CD4-positive, alpha-beta T cell (primary cell): Measurements from ENCODE around the gene XRCC4. TPM values are rescaled to one million over a fixed set of nuclear protein-coding genes. Genes with fewer than 3 reads are reported as not detected.

Experiments used
- ATAC-seq: fragments of 200-7000 bp; cut with Tn5 transposase; one replicate; pipeline ENCODE4 v1.10.0; 2022; ENCODE audit warnings: mild to moderate bottlenecking; ENCODE audit not compliant: poor library complexity
- CTCF ChIA-PET: fragments of 350-600 bp; sonication (Branson Sonifier 250); formaldehyde crosslinking; loops from one replicate; lab custom pipeline; 2021; ENCODE audit warnings: antibody characterized with exemption, inconsistent platforms; lab: Charles Lee
- POLR2A ChIA-PET: fragments of 350-600 bp; sonication (Branson Sonifier 250); formaldehyde crosslinking; loops from one replicate; lab custom pipeline; 2021; ENCODE audit warnings: antibody characterized with exemption, inconsistent platforms; lab: Charles Lee
- DNase-seq, 14 experiments: peaks; one replicate each; pipeline ENCODE4 v3.0.0-alpha.2; 2013 to 2020; ENCODE audit warnings: mixed read lengths in 2 of 14
- H3K27ac ChIP-seq, 2 donors: one replicate each; pipeline versions ENCODE4 v1.5.1 to v1.7.0; 2013; ENCODE audit warnings: low read length in 2 of 2, low read depth in 1 of 2, mild to moderate bottlenecking in 1 of 2
- H3K27me3 ChIP-seq, 2 experiments: 1 replicate in 1 of 2; 2 replicates in 1 of 2; pipeline versions ENCODE4 v1.6.1 to v1.7.0; 2013; ENCODE audit warnings: low read length in 2 of 2, control low read depth in 1 of 2, mild to moderate bottlenecking in 1 of 2, moderate library complexity in 1 of 2; ENCODE audit not compliant: insufficient read depth in 2 of 2, control insufficient read depth in 1 of 2
- H3K36me3 ChIP-seq: one replicate; pipeline ENCODE4 v1.6.1; 2013; ENCODE audit warnings: low read length, control low read depth; ENCODE audit not compliant: insufficient read depth
- H3K4me1 ChIP-seq: one replicate; pipeline ENCODE4 v1.6.1; 2013; ENCODE audit warnings: low read length, control low read depth; ENCODE audit not compliant: insufficient read depth
- H3K4me3 ChIP-seq: one replicate; pipeline ENCODE4 v1.5.1; 2013; ENCODE audit warnings: mild to moderate bottlenecking, low read length, moderate library complexity
- H3K9me3 ChIP-seq, 2 experiments: 1 replicate in 1 of 2; 2 replicates in 1 of 2; pipeline versions ENCODE4 v1.6.1 to v1.7.0; 2013; ENCODE audit warnings: low read length in 2 of 2, mild to moderate bottlenecking in 2 of 2, control low read depth in 1 of 2, moderate library complexity in 1 of 2; ENCODE audit not compliant: control insufficient read depth in 1 of 2, insufficient read depth in 1 of 2
- H3K27ac Mint-ChIP-seq: one replicate; pipeline ENCODE4 v1.8.0; 2020; ENCODE audit warnings: mixed read lengths
- H3K27me3 Mint-ChIP-seq: one replicate; pipeline ENCODE4 v1.8.0; 2021; ENCODE audit warnings: mixed read lengths
- H3K36me3 Mint-ChIP-seq: one replicate; pipeline ENCODE4 v1.8.0; 2021; ENCODE audit warnings: low read depth, mixed read lengths
- H3K4me1 Mint-ChIP-seq: one replicate; pipeline ENCODE4 v1.8.0; 2021; ENCODE audit warnings: low read depth, mixed read lengths
- H3K4me3 Mint-ChIP-seq: one replicate; pipeline ENCODE4 v1.8.0; 2020; ENCODE audit warnings: mild to moderate bottlenecking, mixed read lengths
- H3K9me3 Mint-ChIP-seq: one replicate; pipeline ENCODE4 v1.8.0; 2020; ENCODE audit warnings: mixed read lengths
- intact Hi-C, 2 experiments: fragments of 100-400 bp; cut with DNase I in 1 of 2; cut with micrococcal nuclease in 1 of 2; formaldehyde crosslinking; loops; one replicate each; pipeline versions ENCODE4 v1.15.1 to v1.9.0; 2023 to 2025; cut with DNase I, micrococcal nuclease
- total RNA-seq, 174 experiments: library from RNA in 2 of 174; stranded (reverse) in 2 of 174; gene quantifications; one replicate each; pipeline ENCODE4 v1.2.3 and lab custom pipeline; 2021 to 2026
- TF ChIP-seq, protein P1 (sequence below): fragments of 200-600 bp; IDR thresholded peaks from one replicate; pipeline ENCODE4 v1.8.0; 2022; ENCODE audit warnings: antibody characterized with exemption, mild to moderate bottlenecking

The XRCC4 gene
- total RNA-seq, 2 experiments from 2014 or later: 1.8 TPM

DNA sequence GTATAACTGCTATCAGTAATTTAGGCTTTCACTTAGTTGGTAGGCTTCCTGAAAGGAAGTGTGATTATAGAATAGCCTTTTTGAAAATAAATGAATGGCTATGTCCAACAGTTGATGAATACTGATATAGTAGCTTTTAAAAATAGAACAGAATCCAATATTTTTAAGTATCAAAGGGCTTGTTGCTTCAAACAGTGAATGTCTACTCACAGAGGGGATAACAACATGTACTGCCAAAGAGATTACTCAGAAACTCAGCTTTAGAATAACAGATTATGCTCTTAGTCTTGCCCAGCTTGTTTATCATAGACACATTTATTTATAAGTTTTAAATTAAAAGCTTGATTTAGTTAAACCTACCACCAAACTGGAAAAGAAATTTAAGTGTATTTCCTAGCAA, 132.6 kb downstream of the XRCC4 start:
- H3K36me3 ChIP-seq: no peaks in the 10 kb centered on the region
- no peak overlapping the region for H3K4me3 ChIP-seq
- no peaks in the 10 kb centered on the region for H3K27me3 Mint-ChIP-seq
- CTCF ChIA-PET: interaction anchor here (1.0 kb wide), 1 partner anchor 23 kb away, joined by 3 read pairs; no protein-coding TSS in a partner anchor
- DNase-seq: no peak
- intact Hi-C loops: no loop called here
- no peaks in the 10 kb centered on the region for H3K9me3 Mint-ChIP-seq
- H3K36me3 Mint-ChIP-seq: peaks cover 26% of the 10 kb centered on the region
- H3K4me3 Mint-ChIP-seq: no peak overlapping the region
- H3K4me1 ChIP-seq: no peaks in the 10 kb centered on the region
- TF ChIP-seq, protein P1, sequence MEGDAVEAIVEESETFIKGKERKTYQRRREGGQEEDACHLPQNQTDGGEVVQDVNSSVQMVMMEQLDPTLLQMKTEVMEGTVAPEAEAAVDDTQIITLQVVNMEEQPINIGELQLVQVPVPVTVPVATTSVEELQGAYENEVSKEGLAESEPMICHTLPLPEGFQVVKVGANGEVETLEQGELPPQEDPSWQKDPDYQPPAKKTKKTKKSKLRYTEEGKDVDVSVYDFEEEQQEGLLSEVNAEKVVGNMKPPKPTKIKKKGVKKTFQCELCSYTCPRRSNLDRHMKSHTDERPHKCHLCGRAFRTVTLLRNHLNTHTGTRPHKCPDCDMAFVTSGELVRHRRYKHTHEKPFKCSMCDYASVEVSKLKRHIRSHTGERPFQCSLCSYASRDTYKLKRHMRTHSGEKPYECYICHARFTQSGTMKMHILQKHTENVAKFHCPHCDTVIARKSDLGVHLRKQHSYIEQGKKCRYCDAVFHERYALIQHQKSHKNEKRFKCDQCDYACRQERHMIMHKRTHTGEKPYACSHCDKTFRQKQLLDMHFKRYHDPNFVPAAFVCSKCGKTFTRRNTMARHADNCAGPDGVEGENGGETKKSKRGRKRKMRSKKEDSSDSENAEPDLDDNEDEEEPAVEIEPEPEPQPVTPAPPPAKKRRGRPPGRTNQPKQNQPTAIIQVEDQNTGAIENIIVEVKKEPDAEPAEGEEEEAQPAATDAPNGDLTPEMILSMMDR: no peak
- H3K27ac ChIP-seq: no peak overlapping the region
- POLR2A ChIA-PET: no interaction called here
- no peak overlapping the region for H3K27ac Mint-ChIP-seq
- H3K27me3 ChIP-seq: no peaks in the 10 kb centered on the region
- no peak for ATAC-seq
- H3K9me3 ChIP-seq: no peaks in the 10 kb centered on the region
- H3K4me1 Mint-ChIP-seq: no peaks in the 10 kb centered on the region

DNA sequence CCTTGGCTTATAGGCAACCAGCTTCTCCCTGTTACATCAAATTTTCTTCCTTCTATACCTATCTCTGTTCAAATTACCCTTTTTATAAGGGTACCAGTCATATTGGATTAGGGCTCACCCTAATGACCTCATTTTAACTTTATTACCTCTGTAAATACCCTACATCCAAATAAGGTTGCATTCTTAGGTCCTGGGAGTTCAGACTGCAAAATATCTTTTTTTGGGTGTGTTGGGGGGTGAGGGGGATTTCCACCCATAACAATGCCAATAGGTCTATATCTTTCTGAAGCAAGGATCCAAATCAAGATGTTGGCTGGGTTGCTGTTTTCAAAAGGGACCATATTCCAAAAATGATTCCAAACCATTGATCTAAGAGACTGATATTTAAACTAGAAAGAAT, 141.7 kb downstream of the XRCC4 start:
- Histone ChIP-seq H3K4me3 (no peak overlapping the region), H3K27me3 (no peaks in the 10 kb centered on the region), H3K27ac (no peak overlapping the region), H3K36me3 (no peaks in the 10 kb centered on the region), H3K4me1 (no peaks in the 10 kb centered on the region), H3K9me3 (no peaks in the 10 kb centered on the region)
- ChIA-PET POLR2A (no interaction called here), CTCF (no interaction called here)
- no peak overlapping the region for H3K4me3 Mint-ChIP-seq
- H3K4me1 Mint-ChIP-seq: no peaks in the 10 kb centered on the region
- H3K27me3 Mint-ChIP-seq: no peaks in the 10 kb centered on the region
- DNase-seq (no peak), ATAC-seq (no peak)
- H3K27ac Mint-ChIP-seq: no peak overlapping the region
- H3K9me3 Mint-ChIP-seq: no peaks in the 10 kb centered on the region
- intact Hi-C loops: no loop called here
- TF ChIP-seq, protein P1: no peak
- H3K36me3 Mint-ChIP-seq: peaks cover 4% of the 10 kb centered on the region

DNA sequence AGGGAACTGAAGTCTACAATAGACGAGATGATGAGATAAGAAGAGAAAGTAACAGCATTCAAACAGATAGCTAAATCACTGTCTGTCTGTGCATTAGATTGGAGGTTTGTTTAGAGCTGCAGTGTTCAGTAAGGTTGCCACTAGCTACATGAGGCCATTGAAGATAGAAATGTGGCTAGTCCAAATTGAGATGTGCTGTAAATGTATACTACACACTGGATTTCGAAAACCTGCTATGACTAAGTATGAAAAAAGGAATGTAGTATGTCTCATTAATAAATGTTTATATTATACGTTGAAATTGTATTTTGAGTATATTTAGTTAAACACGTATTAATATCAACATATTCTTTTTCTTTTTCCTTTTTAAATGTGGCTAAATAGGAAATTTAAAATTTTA, 142.1 kb downstream of the XRCC4 start:
- TF ChIP-seq, protein P1: no peak
- ATAC-seq: no peak
- intact Hi-C loops: no loop called here
- Mint-ChIP-seq H3K27ac (no peak overlapping the region), H3K4me1 (no peaks in the 10 kb centered on the region), H3K4me3 (no peak overlapping the region), H3K9me3 (no peaks in the 10 kb centered on the region), H3K27me3 (no peaks in the 10 kb centered on the region), H3K36me3 (peaks cover 4% of the 10 kb centered on the region)
- POLR2A ChIA-PET: no interaction called here
- DNase-seq: no peak
- no peak overlapping the region for H3K27ac ChIP-seq
- H3K27me3 ChIP-seq: no peaks in the 10 kb centered on the region
- H3K4me3 ChIP-seq: no peak overlapping the region
- H3K9me3 ChIP-seq: no peaks in the 10 kb centered on the region
- CTCF ChIA-PET: no interaction called here
- no peaks in the 10 kb centered on the region for H3K4me1 ChIP-seq
- no peaks in the 10 kb centered on the region for H3K36me3 ChIP-seq
